Osteocyte (in vitro differentiated cells): ENCODE results near the gene DDX46. TPM values are rescaled to one million over a fixed set of nuclear protein-coding genes. Genes with fewer than 3 reads are reported as not detected.
A peak's percentile ranks its signal among the peaks of the same experiment; 100 is the strongest.
"Not testable (repeated sequence)": the region's sequence is repeated elsewhere in the genome, so short reads cannot be mapped to it uniquely, and the experiment has no call there.

Experiments
- DNase-seq: peaks from one replicate; pipeline ENCODE4 v3.0.0; 2021; ENCODE audit warnings: mixed read lengths; ENCODE audit not compliant: unreplicated experiment; ENCODE audit errors: extremely low spot score
- H3K27ac Mint-ChIP-seq: one replicate; pipeline ENCODE4 v1.8.0; 2021; ENCODE audit warnings: mild to moderate bottlenecking, mixed read lengths; ENCODE audit not compliant: unreplicated experiment
- H3K27me3 Mint-ChIP-seq: one replicate; pipeline ENCODE4 v1.8.0; 2021; ENCODE audit warnings: mixed read lengths; ENCODE audit not compliant: unreplicated experiment
- H3K36me3 Mint-ChIP-seq: one replicate; pipeline ENCODE4 v1.8.0; 2021; ENCODE audit warnings: mixed read lengths; ENCODE audit not compliant: unreplicated experiment
- H3K4me1 Mint-ChIP-seq: one replicate; pipeline ENCODE4 v1.8.0; 2021; ENCODE audit warnings: mixed read lengths; ENCODE audit not compliant: unreplicated experiment
- H3K4me3 Mint-ChIP-seq: one replicate; pipeline ENCODE4 v1.8.0; 2021; ENCODE audit warnings: mild to moderate bottlenecking, moderate library complexity, mixed read lengths; ENCODE audit not compliant: unreplicated experiment
- H3K9me3 Mint-ChIP-seq: one replicate; pipeline ENCODE4 v1.8.0; 2021; ENCODE audit warnings: mixed read lengths; ENCODE audit not compliant: unreplicated experiment
- total RNA-seq: library from RNA; stranded (reverse); gene quantifications from 2 replicates; pipeline ENCODE4 v1.2.1, GENCODE V29; 2021
- TF ChIP-seq, protein P1 (sequence below): fragments of 200-600 bp; sonication (generic); IDR thresholded peaks from 2 replicates; pipeline ENCODE4 v1.5.0; 2021; ENCODE audit warnings: antibody characterized with exemption, mild to moderate bottlenecking, moderate library complexity

DDX46 gene
- total RNA-seq, 1 donor from 2014 or later, result 46.1 TPM

- peaks cover 27% of the 10 kb centered on the region for H3K36me3 Mint-ChIP-seq
- TF ChIP-seq, protein P1, sequence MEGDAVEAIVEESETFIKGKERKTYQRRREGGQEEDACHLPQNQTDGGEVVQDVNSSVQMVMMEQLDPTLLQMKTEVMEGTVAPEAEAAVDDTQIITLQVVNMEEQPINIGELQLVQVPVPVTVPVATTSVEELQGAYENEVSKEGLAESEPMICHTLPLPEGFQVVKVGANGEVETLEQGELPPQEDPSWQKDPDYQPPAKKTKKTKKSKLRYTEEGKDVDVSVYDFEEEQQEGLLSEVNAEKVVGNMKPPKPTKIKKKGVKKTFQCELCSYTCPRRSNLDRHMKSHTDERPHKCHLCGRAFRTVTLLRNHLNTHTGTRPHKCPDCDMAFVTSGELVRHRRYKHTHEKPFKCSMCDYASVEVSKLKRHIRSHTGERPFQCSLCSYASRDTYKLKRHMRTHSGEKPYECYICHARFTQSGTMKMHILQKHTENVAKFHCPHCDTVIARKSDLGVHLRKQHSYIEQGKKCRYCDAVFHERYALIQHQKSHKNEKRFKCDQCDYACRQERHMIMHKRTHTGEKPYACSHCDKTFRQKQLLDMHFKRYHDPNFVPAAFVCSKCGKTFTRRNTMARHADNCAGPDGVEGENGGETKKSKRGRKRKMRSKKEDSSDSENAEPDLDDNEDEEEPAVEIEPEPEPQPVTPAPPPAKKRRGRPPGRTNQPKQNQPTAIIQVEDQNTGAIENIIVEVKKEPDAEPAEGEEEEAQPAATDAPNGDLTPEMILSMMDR, result peak; percentile 65
- H3K4me3 Mint-ChIP-seq, result no peak overlapping the region
- H3K27me3 Mint-ChIP-seq, result no peaks in the 10 kb centered on the region
- peaks cover 41% of the 10 kb centered on the region for H3K4me1 Mint-ChIP-seq
- H3K9me3 Mint-ChIP-seq, result no peaks in the 10 kb centered on the region
- H3K27ac Mint-ChIP-seq, result peak overlapping the region; percentile 79
- no peak for DNase-seq
Observed at GRCh38 chr5:134851307-134851923, 92.8 kb downstream of the DDX46 start.

DNA sequence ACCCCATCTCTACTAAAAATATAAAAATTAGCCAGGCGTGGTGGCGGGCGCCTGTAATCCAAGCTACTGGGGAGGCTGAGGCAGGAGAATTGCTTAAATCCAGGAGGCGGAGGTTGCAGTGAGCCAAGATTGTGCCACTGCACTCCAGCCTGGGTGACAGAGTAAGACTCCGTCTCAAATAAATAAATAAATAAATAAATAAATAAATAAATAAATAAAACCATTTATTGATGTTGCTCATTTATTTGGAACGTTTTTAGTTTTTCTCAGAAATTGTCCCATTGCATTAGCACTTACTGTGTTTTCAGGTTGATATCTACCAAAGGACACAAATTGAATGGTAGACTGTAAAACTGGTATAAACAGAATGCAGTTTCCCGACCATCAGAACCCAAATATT, 97.9 kb downstream of the DDX46 start:
- H3K27ac Mint-ChIP-seq, H3K4me3 Mint-ChIP-seq, H3K27me3 Mint-ChIP-seq, DNase-seq, H3K4me1 Mint-ChIP-seq, H3K9me3 Mint-ChIP-seq: not testable (repeated sequence)
- H3K36me3 Mint-ChIP-seq, result peaks cover 31% of the 10 kb centered on the region

GRCh38 chr5:134857401-134857800, 98.8 kb downstream of the DDX46 start:
- Mint-ChIP-seq H3K36me3 (peaks cover 28% of the 10 kb centered on the region), H3K4me1 (peaks cover 4% of the 10 kb centered on the region), H3K27ac (no peak overlapping the region), H3K27me3 (no peaks in the 10 kb centered on the region), H3K9me3 (no peaks in the 10 kb centered on the region), H3K4me3 (no peak overlapping the region)
- DNase-seq, result no peak
- TF ChIP-seq, protein P1, result no peak

- TF ChIP-seq, protein P1, result no peak
- no peaks in the 10 kb centered on the region for H3K27me3 Mint-ChIP-seq
- peaks cover 16% of the 10 kb centered on the region for H3K36me3 Mint-ChIP-seq
- no peaks in the 10 kb centered on the region for H3K4me1 Mint-ChIP-seq
- H3K27ac Mint-ChIP-seq, result no peak overlapping the region
- H3K4me3 Mint-ChIP-seq, result no peak overlapping the region
- DNase-seq, result no peak
- H3K9me3 Mint-ChIP-seq, result no peaks in the 10 kb centered on the region
Observed at GRCh38 chr5:134864707-134865106, 106.1 kb downstream of the DDX46 start.

- peak overlapping the region; percentile 92 for H3K4me3 Mint-ChIP-seq
- peak overlapping the region; percentile 98 for H3K27ac Mint-ChIP-seq
Observed at GRCh38 chr5:134873494-134873893, 114.9 kb downstream of the DDX46 start.

More at GRCh38 chr5:134873494-134873893, 114.9 kb downstream of the DDX46 start:
- TF ChIP-seq, protein P1, result no peak
- Mint-ChIP-seq H3K9me3 (no peaks in the 10 kb centered on the region), H3K36me3 (peaks cover 7% of the 10 kb centered on the region), H3K4me1 (peaks cover 25% of the 10 kb centered on the region), H3K27me3 (no peaks in the 10 kb centered on the region)
- DNase-seq, result no peak
